Measurements from ENCODE around the gene SERPINB6.
A peak's percentile ranks its signal among the peaks of the same experiment; 100 is the strongest.

Gene SERPINB6

GRCh38 chr6:2971420-2972218 is at the start of gene SERPINB6:
SERPINB6 (minus strand) TSS chr6:2971567; CDS start chr6:2959332, 12,235 bp downstream.
- DNase-seq (ENCODE audit: extremely low spot score) = peak; percentile 43
- ChIA-PET CTCF (interaction anchor here (1.0 to 1.3 kb wide), 2 partner anchors 15 to 125 kb away, joined by 3 to 4 read pairs; no protein-coding TSS in a partner anchor), POLR2A (interaction anchor here (0.6 kb wide), 1 partner anchor 120 kb away, joined by 5 read pairs; no protein-coding TSS in a partner anchor)
- TF ChIP-seq CTCF (IDR thresholded peaks at IDR 0.05; ENCODE audit: control extremely low read depth, extremely low read depth, low read depth, missing control alignments) = no peak

GRCh38 chr6:3019749-3020320 is 48.5 kb upstream of the SERPINB6 start:
- DNase-seq (ENCODE audit: extremely low spot score) = no peak
- CTCF ChIA-PET = interaction anchor here (1.0 to 4.9 kb wide), 3 partner anchors 12 to 19 kb away, joined by 3 to 34 read pairs (median 3); partner anchors contain the start of gene NQO2
- POLR2A ChIA-PET = no interaction called here
- TF ChIP-seq CTCF (IDR thresholded peaks at IDR 0.05; ENCODE audit: control extremely low read depth, extremely low read depth, low read depth, missing control alignments) = no peak

GRCh38 chr6:3019065-3019464 is 47.7 kb upstream of the SERPINB6 start:
- no peak for DNase-seq (ENCODE audit: extremely low spot score)
- no peak for TF ChIP-seq CTCF (IDR thresholded peaks at IDR 0.05; ENCODE audit: control extremely low read depth, extremely low read depth, low read depth, missing control alignments)
- ChIA-PET CTCF (interaction anchor here (1.0 to 4.9 kb wide), 3 partner anchors 11 to 18 kb away, joined by 3 to 34 read pairs (median 4); partner anchors contain the start of gene NQO2), POLR2A (interaction anchor here (0.6 kb wide), 1 partner anchor 254 kb away, joined by 3 read pairs; the partner anchor contains the start of gene WRNIP1)

- CTCF ChIA-PET = interaction anchor here (1.0 to 1.5 kb wide), 2 partner anchors 9 to 15 kb away, joined by 3 read pairs; no protein-coding TSS in a partner anchor
- DNase-seq (ENCODE audit: extremely low spot score) = no peak
- no peak for TF ChIP-seq CTCF (IDR thresholded peaks at IDR 0.05; ENCODE audit: control extremely low read depth, extremely low read depth, low read depth, missing control alignments)
- POLR2A ChIA-PET = no interaction called here
Measured at GRCh38 chr6:3017304-3017703, 45.9 kb upstream of the SERPINB6 start.

- POLR2A ChIA-PET = no interaction called here
Measured at GRCh38 chr6:3016473-3017280, 45.3 kb upstream of the SERPINB6 start.

More at GRCh38 chr6:3016473-3017280, 45.3 kb upstream of the SERPINB6 start:
- CTCF ChIA-PET = interaction anchor here (1.0 to 1.5 kb wide), 2 partner anchors 10 to 15 kb away, joined by 3 read pairs; no protein-coding TSS in a partner anchor
- no peak for TF ChIP-seq CTCF (IDR thresholded peaks at IDR 0.05; ENCODE audit: control extremely low read depth, extremely low read depth, low read depth, missing control alignments)
- DNase-seq (ENCODE audit: extremely low spot score) = no peak
